ENCODE measurements around the gene ZFAND3.
A peak's percentile ranks its signal among the peaks of the same experiment; 100 is the strongest.

ZFAND3 gene

GRCh38 chr6:37827603-37828265 lies 8.2 kb downstream of the ZFAND3 start:
- no peak for DNase-seq

- DNase-seq = no peak
Observed at GRCh38 chr6:37830225-37830624, 10.7 kb downstream of the ZFAND3 start.

- DNase-seq = no peak
Observed at GRCh38 chr6:37831457-37831856, 11.9 kb downstream of the ZFAND3 start.

GRCh38 chr6:37835923-37836322 lies 16.4 kb downstream of the ZFAND3 start:
- no peak for DNase-seq

GRCh38 chr6:37838219-37838921 lies 18.8 kb downstream of the ZFAND3 start:
- DNase-seq = peak; percentile 44

- no peak for DNase-seq
Observed at GRCh38 chr6:37840143-37840939, 20.8 kb downstream of the ZFAND3 start.

GRCh38 chr6:37840940-37841300 lies 21.4 kb downstream of the ZFAND3 start:
- peak; percentile 61 for DNase-seq

GRCh38 chr6:37845026-37845911 lies 25.7 kb downstream of the ZFAND3 start:
- no peak for DNase-seq

- DNase-seq = no peak
Observed at GRCh38 chr6:37845930-37846329, 26.4 kb downstream of the ZFAND3 start.

GRCh38 chr6:37847704-37848103 lies 28.2 kb downstream of the ZFAND3 start:
- no peak for DNase-seq

- DNase-seq = no peak
Observed at GRCh38 chr6:37848371-37848770, 28.8 kb downstream of the ZFAND3 start.

- DNase-seq = no peak
Observed at GRCh38 chr6:37850260-37850659, 30.7 kb downstream of the ZFAND3 start.

- no peak for DNase-seq
Observed at GRCh38 chr6:37850728-37851285, 31.3 kb downstream of the ZFAND3 start.

GRCh38 chr6:37851997-37852524 lies 32.5 kb downstream of the ZFAND3 start:
- no peak for DNase-seq

- no peak for DNase-seq
Observed at GRCh38 chr6:37856285-37856684, 36.8 kb downstream of the ZFAND3 start.

- no peak for DNase-seq
Observed at GRCh38 chr6:37858363-37858762, 38.8 kb downstream of the ZFAND3 start.

GRCh38 chr6:37860226-37860839 lies 40.8 kb downstream of the ZFAND3 start:
- DNase-seq = peak; percentile 77

- DNase-seq = no peak
Observed at GRCh38 chr6:37861452-37861851, 41.9 kb downstream of the ZFAND3 start.

- DNase-seq = no peak
Observed at GRCh38 chr6:37862430-37862829, 42.9 kb downstream of the ZFAND3 start.

- DNase-seq = no peak
Observed at GRCh38 chr6:37862992-37863391, 43.5 kb downstream of the ZFAND3 start.

- DNase-seq = no peak
Observed at GRCh38 chr6:37864250-37864649, 44.7 kb downstream of the ZFAND3 start.

GRCh38 chr6:37865504-37865903 lies 46.0 kb downstream of the ZFAND3 start:
- no peak for DNase-seq
